ENCODE results near the gene PTPN13.
"Not testable (repeated sequence)": the region's sequence is repeated elsewhere in the genome, so short reads cannot be mapped to it uniquely, and the experiment has no call there.

PTPN13 gene

DNA sequence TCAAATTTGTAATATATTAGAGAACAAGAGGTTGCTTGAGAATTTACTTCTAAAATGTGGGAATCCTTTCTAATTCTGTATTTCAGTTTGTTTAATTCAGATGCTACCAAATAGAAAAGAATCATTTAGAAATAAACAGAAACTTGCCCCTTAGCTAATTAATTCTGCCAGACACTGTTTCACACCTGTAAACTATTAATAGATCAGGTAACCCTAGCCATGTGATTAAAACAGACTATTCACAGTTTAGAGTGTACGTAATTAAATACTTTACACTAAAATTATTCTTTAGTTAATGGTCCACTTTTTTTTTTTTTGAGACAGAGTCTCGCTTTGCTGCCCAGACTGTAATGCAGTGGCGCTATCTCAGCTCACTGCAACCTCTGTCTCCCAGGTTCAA, 124.0 kb downstream of the PTPN13 start:
- peak; percentile 2 for DNase-seq

DNA sequence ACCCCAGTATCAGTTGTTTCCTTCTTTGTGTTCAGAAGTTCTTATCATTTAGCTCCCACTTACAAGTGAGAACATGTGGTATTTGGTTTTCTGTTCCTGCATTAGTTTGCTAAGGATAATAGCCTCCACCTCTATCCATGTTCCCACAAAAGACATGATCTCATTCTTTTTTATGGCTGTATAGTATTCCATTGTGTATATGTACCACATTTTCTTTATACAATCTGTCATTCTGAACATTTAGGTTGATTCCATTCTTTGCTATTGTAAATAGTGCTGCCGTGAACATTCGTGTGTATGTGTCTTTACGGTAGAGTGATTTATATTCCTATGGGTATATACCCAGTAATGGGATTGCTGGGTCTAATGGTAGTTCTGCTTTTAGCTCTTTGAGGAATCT, 125.0 kb downstream of the PTPN13 start:
- DNase-seq = not testable (repeated sequence)

DNA sequence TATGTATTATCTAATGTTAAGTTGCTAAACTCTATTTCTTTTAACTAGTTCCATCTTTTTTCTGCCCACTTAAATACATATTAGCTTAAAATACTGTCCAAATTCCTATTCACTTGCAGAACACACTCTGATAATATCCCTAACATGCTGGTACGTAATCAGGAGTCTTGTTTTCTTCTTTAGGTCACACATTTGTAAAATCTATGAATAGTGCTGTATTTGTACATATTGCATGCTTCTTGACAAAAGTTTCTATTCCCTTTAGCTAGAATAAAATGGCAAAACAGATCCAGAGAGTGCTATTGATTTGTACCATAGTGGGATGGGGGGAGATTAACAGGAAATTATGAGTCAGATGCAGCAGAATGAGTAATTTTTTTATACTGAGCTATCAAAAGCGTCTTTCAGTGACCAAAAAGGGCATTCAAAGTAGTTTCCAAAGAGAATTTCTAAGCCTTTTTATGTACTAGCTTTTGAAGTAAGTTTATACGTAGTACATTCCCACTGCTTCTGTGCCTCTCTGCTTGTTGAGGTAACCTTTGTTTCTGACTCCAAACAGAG, 126.5 kb downstream of the PTPN13 start:
- no peak for DNase-seq

DNA sequence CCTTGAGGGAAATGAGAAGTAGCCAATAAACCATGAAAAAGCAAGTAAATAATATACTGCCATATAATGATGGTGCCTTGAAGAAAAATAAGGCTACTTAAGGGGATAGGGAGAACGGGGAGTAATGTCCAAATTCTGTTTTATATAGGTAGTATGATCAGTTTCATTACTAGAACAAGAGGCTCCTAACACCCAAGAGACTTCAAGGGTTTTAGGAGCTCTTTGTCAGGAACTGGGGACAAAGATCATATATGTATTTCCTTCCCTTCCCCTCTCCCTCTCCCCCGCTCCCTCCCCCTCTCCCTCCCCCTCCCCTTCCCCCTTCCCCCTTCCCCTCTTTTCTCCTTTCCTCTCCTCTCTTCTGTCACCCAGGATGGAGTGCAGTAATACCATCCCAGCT, 127.3 kb downstream of the PTPN13 start:
- DNase-seq = no peak

DNA sequence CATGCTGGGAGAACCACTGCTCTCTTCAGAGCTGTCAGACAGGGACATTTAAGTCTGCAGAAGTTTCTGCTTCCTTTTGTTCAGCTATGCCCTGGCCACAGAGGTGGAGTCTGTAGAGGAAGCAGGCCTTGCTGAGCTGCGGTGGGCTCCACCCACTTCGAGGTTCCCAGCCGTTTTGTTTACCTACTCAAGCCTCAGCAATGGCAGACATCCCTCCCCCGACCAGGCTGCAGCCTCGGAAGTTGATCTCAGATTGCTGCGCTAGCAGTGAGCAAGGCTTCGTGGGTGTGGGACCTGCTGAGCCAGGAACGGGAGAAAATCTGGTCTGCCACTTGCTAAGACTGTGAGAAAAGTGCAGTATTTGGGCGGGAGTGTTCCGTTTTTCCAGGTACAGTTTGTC, 136.2 kb downstream of the PTPN13 start:
- DNase-seq = no peak

DNA sequence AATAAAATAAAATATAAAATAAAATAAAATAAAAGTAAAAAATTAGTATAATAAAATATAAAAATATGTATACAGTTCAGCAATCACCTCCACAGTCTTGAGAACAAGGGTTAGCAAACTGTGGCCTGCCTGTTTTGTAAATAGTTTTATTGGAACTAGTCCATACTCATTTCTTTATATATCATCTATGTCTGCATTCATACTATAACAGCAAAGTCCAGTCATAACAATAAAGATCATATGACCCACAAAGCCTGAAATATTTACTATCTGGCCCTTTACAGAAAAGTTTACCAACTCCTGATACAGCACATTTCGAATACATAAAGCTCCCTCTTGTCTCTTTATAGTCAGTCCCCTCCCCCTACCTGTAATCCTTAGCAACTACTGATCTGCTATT, 143.1 kb downstream of the PTPN13 start:
- DNase-seq = no peak

DNA sequence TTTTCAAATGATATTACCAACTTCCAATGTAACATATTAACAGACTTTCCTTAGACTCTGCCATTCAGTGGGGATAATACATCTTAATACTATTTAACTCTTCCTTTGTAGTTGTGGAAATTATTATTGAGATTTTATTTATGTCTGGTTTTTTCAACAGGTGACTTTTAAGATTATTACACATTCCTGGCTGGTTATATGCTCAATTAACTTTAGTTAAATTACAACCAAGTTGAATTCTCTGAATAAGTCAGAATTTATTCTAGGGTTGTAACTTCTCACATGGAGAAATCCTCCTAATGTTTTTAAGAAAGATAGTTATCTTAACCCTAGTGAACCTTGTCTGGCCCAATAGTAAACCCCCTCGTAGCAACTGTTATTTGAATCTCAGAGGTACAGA, 147.7 kb downstream of the PTPN13 start:
- no peak for DNase-seq

DNA sequence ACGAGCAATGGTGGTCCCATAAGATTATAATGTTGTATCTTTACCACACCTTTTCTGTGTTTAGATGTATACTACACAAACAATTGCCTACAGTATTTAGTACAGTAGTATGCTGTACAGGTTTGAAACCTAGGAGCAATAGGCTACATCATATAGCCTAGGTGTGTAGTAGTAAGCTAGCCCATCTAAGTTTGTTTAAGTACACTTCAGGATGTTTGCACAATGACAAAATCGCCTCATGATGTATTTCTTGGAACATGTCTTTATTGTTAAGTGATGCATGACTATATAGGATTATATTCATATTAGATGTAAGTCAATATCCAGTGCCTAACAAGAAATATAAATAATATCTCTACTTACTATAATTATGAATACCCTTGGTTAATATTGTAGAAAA, 150.5 kb downstream of the PTPN13 start:
- no peak for DNase-seq

DNA sequence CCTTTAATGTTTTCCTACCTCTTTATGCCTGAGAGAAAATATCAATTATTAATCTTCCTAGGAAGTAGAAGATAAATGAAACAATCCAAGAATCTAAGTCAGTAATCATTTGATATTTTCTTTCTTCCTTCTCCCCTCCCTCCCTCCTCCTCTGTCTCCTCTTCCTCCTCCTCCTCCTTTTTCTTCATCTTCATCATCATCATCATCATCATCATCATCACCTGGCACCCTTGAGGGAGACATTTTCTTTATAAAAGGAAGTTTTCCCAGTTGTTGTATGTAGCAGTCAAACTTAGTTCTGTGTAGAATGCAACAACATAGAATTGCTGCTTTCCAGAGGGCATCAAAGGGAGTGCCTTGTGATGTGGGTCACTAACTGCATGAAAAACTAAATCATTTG, 155.0 kb downstream of the PTPN13 start:
- no peak for DNase-seq

DNA sequence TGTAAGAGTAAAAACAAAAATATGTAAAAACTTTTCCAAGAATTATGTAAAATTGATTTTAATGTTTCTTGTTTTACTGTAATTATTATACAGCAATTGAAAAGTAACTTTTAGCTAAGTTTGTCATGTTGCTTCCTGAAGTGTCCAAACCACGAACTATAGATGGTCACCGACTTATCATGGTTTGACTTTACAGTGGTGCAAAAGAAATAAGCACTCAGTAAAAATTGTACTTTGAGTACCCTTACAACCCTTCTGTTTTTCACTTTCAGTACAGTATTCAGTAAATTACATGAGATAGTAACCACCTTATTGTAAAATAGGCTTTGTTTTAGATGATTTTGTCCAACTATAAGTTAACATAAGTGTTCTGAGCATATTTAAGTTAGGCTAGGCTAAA, 161.3 kb downstream of the PTPN13 start:
- no peak for DNase-seq

DNA sequence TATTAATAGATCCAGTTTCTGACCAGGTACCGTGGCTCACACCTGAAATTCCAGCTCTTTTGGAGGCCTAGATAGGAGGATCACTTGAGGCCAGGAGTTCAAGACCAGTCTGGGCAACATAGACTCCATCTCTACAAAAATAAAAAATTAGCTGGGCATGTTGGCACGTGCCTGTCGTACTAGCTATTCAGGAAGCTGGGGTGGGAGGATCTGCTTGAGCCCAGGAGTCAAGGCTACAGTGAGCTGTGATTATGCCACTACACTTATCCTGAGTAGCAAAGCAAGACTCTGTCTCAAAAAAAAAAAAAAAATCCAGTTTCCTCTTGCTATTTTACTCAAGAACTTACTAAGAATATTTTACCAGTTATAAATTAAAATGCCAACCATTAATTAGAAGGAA, 163.4 kb downstream of the PTPN13 start:
- DNase-seq = no peak

DNA sequence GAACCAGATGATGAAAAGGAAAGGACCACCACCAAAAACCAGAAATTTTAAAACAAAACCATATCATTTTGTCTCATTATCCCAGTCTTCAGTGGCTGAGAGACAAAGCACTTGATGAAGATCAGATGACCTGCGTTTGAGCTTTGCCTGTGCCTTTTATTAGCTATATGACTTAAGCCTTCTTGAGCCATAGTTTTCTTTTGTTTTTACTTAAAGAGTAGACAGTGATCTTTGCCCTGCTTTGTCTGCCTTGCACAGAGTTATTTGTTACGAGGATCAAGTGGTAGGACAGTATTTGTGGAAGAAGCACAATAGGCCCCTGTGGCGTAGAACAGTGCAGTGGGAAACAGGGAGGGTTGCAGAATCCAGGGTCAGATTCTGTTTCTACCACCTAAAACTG, 165.2 kb downstream of the PTPN13 start:
- DNase-seq = no peak

DNA sequence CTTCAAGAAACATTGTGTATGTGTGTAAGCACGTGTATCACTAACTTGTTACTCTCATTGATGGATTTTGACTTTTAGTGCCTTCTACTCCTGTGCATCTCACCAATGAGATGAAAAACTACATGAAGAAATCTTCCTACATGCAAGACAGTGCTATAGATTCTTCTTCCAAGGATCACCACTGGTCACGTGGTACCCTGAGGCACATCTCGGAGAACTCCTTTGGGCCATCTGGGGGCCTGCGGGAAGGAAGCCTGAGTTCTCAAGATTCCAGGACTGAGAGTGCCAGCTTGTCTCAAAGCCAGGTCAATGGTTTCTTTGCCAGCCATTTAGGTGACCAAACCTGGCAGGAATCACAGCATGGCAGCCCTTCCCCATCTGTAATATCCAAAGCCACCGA, 168.5 kb downstream of the PTPN13 start:
- DNase-seq = no peak

DNA sequence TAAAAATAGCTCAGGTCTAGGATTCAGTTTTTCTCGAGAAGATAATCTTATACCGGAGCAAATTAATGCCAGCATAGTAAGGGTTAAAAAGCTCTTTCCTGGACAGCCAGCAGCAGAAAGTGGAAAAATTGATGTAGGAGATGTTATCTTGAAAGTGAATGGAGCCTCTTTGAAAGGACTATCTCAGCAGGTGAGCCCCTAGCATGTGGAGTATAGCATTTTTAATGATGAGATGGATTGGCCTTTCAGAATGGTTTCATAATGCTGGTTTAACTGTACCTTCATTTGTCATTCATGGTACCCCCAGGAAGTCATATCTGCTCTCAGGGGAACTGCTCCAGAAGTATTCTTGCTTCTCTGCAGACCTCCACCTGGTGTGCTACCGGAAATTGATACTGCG, 175.7 kb downstream of the PTPN13 start:
- peak; percentile 57 for DNase-seq

DNA sequence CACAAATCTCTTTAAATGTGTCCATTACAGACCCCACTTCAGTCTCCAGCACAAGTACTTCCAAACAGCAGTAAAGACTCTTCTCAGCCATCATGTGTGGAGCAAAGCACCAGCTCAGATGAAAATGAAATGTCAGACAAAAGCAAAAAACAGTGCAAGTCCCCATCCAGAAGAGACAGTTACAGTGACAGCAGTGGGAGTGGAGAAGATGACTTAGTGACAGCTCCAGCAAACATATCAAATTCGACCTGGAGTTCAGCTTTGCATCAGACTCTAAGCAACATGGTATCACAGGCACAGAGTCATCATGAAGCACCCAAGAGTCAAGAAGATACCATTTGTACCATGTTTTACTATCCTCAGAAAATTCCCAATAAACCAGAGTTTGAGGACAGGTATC, 177.0 kb downstream of the PTPN13 start:
- DNase-seq = no peak

DNA sequence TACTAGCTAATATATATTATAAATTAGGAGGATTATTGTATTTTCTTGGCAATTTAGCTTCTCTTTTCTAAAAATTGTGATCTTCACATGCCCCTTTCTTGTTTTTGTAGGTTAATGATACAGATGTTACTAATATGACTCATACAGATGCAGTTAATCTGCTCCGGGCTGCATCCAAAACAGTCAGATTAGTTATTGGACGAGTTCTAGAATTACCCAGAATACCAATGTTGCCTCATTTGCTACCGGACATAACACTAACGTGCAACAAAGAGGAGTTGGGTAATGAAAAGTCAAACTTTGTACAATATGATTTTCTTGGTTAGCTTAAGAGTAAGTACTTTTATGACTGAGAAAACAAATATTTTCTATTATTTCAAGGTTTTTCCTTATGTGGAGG, 180.9 kb downstream of the PTPN13 start:
- no peak for DNase-seq

DNA sequence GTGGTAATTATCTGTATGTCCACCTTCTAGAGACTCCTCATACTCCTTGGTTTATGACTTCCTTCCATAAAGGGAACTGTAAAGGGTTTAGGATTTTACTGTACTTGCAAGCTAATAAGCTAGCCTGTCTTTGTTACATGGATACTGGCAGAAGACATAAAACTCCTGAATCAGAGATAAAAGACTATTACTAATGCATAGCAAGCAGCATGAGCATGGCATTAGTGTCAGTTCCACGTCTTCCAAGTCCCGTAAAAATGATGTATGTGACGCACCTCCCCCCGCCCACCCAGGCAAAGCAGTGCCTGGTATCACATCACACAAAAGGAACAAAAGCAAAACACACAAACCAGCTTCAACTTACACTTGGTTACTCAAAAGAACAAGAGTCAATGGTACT, 184.1 kb downstream of the PTPN13 start:
- no peak for DNase-seq

DNA sequence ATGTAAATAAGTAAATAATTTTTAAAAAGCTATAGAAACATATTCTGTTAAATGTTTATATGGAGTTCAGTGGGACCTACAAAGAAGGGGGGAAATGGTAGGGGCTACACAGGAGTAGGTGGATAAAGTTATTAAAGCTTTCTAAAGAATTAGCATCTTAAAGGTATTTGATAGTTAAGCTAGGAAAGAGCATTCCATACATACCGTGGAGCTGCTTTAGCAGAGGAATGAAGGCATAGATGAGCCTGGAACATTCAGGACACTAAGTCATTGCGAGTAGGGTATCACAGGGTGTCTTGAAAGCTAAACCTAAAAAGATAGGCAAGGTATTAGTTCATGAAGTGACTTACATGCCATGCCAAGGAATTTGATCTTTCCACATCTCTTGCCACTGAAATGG, 194.7 kb downstream of the PTPN13 start:
- no peak for DNase-seq

DNA sequence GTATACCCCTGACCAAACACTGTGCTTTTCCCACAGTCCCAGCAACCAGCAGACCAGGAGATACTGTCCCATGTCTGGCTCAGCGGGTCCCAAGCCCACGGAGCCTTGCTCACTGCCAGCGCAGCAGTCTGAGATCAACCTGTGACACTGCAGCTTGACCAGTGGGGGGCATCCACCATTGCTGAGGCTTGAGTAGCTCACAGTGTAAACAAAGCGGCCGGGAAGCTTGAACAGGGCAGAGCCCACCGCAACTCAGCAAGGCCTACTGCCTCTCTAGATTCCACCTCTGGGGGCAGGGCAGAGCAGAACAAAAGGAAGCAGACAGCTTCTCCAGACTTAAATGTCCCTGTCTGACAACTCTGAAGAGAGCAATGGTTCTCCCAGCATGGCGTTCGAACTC, 197.0 kb downstream of the PTPN13 start:
- DNase-seq = no peak

DNA sequence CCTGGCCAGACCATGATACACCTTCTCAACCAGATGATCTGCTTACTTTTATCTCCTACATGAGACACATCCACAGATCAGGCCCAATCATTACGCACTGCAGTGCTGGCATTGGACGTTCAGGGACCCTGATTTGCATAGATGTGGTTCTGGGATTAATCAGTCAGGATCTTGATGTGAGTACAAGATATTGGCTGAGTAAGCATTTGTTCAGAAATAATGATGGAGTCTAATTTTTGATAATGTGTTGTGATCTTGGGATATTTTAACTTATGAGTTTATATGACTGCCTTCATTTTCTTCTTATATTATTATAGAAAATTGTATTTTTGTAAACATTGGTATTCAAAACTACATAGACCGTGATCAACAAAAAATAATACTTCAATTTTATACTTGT, 215.7 kb downstream of the PTPN13 start:
- no peak for DNase-seq

DNA sequence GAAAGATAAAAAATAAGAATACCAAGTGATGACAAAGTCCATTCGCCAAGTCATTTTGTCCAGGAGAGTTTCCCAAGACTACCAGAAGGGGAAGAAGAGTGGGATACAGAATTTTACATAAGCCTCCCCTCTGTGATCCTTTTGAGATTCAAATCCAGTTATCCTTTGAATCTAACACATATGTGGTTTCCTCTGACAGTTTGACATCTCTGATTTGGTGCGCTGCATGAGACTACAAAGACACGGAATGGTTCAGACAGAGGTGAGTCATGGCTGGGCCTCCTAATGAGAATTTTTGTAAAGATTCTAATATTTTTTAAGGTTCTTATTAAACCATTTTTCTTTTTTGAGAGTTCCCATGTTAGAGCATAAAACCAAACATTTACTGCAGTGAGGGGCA, 216.7 kb downstream of the PTPN13 start:
- DNase-seq = no peak

DNA sequence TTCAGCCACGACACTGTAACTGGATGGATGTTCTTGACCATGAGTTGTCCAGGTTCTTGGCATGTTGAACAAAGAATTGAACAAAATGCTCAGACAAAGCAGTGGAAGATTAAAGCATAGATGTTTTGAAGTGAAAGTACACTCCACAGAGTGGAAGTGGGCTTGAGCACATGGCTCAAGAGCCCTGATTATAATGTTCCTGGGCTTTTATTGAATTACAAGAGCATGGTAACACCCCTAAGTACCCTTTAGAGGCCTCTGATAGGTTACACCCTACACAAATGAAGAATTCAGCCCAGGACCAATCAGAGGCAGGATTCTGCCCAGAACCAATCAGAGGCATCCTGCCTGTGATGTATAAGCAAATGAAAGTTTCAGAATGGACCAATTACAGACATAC, 221.5 kb downstream of the PTPN13 start:
- no peak for DNase-seq

DNA sequence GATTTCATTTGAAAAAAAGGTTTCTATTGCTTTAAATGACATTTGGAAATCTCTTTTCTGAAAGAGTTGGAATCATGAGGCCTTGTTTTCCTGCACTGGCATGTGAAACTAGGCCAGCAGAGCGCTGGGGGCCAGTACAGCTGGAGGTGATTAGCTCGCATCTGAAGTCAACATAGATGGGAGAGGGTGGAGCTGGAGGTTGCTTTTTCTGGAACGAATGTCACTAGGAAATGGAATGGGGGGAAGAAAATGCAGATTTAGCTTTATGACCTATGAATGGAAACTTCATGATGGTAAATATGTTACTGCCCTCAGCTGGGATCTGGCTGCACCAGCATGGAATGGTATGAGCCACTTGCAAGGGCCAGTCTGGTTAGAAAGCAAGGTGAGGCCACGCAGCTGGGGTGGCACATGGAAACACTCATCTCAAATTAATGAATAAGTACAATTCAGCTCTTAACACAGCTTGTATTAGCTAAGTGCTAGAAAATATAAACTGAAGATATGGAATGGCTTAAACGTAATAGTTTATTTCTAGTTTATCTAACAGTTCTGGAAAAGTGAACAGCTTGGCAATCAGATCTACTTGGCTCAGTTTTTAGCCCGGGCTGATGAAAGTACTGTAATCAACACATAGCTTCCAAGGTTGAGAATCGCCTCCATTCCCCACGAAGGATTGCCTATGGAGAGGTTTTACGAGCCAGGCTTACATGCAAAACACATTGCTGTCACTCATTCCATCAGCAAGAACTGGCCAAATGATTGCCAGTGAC, 222.6 kb downstream of the PTPN13 start:
- no peak for DNase-seq

DNA sequence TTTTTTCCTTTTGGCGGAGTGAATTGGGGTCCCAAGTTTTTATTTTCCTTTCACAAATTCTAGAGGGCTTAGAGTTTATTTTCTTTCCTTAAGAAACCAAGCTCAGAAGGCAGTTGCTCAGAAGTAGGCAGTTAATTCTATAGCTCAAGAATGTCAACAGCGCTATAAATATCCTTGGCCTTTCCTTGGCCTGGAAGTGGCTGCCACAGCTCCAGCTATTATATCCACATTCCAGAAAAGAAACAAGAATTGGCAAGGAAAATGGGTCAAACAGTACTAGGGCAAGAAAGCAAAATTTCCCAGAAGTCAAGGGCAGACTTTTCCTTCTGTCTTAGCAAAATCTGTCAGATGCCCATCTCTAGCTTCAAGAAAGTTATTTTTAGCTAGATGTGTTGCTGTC, 224.1 kb downstream of the PTPN13 start:
- DNase-seq = no peak

DNA sequence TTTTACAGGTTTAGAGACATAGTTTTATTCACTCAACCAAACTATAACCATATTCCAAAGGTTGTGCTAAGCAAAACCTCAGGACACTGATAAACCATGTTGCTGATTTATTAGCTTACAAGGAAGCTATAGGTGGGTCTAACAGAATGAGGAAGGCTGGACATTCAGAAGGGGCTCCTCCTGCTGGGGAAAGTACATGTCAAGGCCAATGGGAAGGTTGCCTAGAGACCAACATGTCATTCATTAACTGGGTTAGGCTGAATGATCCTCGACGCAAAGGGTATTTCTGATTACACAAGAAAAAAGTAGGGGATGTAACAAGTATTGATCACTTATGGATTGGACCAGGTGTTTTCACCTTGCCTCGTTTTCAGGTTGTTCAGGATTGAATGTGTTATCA, 224.7 kb downstream of the PTPN13 start:
- no peak for DNase-seq
